Choroid plexus epithelial cell (primary cell): ENCODE measurements around the gene GATD1.

Experiments
- DNase-seq: peaks from one replicate; pipeline ENCODE4 v3.0.0-alpha.2; 2010; ENCODE audit warnings: low read depth
- H3K4me3 ChIP-seq: 2 replicates; pipeline ENCODE4 v1.5.1; 2011; ENCODE audit warnings: low read depth, mild to moderate bottlenecking, control low read depth, low read length, moderate library complexity
- TF ChIP-seq, protein P1 (sequence below): conservative IDR thresholded peaks from 2 replicates; pipeline ENCODE4 v1.5.1; 2011; ENCODE audit warnings: low read depth, mild to moderate bottlenecking, control low read depth, inconsistent platforms, low read length, moderate library complexity

The GATD1 gene

DNA sequence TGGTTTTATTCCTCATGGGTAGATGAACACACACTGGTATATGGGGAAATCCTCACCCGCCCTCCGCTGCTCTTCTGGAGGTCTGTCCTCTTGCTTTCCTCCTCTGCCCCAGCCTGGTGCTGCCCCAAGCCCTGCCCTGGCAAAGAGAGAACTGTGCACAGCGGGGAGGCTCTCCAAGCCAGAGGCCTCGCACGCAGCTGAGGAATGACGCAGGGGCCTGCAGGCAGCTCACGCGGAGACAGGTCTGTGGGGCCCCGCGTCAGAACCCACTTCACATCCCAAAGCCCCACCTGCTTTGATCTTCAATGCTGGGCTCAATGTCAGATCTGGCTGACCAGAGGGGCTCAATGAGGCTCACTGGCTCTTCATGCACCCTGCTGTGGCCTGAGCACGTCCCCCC is 10.0 kb downstream of the GATD1 start:
- no peak overlapping the region for H3K4me3 ChIP-seq
- TF ChIP-seq, protein P1, sequence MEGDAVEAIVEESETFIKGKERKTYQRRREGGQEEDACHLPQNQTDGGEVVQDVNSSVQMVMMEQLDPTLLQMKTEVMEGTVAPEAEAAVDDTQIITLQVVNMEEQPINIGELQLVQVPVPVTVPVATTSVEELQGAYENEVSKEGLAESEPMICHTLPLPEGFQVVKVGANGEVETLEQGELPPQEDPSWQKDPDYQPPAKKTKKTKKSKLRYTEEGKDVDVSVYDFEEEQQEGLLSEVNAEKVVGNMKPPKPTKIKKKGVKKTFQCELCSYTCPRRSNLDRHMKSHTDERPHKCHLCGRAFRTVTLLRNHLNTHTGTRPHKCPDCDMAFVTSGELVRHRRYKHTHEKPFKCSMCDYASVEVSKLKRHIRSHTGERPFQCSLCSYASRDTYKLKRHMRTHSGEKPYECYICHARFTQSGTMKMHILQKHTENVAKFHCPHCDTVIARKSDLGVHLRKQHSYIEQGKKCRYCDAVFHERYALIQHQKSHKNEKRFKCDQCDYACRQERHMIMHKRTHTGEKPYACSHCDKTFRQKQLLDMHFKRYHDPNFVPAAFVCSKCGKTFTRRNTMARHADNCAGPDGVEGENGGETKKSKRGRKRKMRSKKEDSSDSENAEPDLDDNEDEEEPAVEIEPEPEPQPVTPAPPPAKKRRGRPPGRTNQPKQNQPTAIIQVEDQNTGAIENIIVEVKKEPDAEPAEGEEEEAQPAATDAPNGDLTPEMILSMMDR: no peak
- DNase-seq: no peak

DNA sequence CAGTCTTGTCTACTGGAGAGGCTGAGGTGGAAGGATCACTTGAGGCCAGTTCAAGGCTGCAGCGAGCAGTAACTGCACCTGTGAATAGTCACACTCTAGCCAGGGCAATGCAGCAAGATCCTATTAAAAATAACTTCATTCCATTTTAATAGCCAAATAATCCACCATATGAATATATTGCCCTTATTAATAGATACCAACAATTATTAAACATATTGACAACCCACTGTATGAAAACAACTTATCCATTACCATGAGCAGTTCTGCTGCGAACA is 10.4 kb downstream of the GATD1 start:
- TF ChIP-seq, protein P1: no peak
- no peak overlapping the region for H3K4me3 ChIP-seq
- DNase-seq: no peak

DNA sequence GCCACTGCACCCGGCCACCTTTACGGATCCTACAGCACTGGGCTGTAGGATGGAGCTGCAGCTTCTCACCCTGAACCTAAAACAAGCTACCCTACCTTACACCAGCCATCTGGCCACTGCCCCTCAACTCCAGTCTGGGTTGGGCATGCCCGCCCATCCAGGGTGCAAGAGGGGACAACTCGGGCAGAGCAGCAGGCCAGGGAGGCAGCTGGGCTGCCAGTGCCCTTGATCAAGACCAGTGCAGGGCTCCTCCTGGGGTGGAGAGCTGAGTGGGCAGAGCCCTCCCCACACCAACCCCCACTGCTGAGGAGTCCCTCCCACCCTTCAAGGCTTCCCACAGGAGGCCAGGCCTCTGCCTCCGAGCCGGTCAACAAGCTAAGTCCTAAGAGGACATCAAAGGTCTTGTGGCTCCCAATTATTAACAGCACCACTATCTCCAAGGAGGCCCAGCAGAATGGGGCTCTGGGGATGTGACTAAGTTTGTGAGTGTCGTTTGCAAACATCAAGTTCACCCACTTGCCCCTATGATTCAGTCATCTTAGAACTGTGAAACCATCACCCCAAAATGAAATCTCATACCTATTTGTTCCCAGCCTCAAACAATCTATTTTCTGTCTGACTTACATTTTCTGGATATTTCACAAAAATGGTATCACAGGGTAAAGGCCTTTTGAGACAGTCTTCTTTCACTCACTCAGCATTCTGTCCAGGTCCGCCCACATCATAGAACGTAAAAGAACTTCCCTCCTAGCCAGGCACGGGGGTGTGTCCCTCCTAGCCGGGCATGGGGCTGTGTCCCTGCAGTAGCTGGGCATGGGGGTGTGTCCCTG is 11.0 kb downstream of the GATD1 start:
- TF ChIP-seq, protein P1: no peak
- DNase-seq: no peak
- no peak overlapping the region for H3K4me3 ChIP-seq

DNA sequence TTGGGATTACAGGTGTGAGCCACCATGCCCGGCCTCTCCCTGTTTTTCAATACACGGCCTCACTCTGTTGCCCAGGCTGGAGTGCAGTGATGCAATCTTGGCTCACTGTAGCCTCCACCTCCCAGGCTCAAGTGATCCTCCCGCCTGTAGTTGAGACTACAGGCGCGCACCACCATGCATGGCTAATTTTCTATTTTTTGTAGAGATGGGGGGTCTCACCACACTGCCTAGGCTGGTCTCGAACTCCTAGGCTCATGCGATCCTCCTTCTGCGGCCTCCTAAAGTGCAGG is 11.5 kb downstream of the GATD1 start:
- DNase-seq: no peak
- TF ChIP-seq, protein P1: no peak
- no peak overlapping the region for H3K4me3 ChIP-seq

DNA sequence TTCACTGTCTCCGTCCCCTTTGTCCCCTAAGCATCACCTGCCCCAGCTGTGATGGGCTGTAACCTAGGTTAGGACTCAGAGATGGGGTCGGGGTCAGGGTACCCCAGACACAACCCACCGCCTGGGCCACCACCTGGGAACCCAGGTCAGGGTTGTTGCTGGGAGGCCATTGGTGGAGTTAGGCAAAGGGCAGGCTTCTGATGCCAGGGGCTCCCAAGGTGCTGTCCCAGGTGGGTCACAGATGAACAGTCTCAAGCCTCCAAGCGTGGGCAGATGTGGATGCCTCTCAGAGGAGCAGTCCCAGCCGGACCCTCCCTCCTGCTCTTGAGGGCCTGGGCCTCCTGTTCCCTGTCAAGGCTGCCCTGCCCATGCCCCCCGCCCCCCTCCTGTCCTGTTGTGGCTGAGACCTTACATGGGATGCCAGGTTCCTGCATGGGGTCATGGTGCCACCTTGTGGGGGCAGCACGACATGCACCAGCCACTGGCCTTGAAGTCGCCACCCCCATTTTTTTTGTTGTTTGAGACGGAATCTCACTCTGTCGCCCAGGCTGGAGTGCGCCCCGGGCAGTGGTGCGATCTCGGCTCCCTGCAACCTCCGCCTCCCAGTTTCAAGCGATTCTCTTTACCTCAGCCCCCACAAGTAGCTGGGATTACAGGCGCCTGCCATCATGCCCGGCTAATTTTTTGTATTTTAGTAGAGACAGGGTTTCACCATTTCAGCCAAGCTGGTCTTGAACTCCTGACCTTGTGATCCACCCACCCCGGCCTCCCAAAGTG is 12.1 kb downstream of the GATD1 start:
- H3K4me3 ChIP-seq: no peak overlapping the region
- peak; percentile 43 for DNase-seq
- TF ChIP-seq, protein P1: peak; percentile 45

DNA sequence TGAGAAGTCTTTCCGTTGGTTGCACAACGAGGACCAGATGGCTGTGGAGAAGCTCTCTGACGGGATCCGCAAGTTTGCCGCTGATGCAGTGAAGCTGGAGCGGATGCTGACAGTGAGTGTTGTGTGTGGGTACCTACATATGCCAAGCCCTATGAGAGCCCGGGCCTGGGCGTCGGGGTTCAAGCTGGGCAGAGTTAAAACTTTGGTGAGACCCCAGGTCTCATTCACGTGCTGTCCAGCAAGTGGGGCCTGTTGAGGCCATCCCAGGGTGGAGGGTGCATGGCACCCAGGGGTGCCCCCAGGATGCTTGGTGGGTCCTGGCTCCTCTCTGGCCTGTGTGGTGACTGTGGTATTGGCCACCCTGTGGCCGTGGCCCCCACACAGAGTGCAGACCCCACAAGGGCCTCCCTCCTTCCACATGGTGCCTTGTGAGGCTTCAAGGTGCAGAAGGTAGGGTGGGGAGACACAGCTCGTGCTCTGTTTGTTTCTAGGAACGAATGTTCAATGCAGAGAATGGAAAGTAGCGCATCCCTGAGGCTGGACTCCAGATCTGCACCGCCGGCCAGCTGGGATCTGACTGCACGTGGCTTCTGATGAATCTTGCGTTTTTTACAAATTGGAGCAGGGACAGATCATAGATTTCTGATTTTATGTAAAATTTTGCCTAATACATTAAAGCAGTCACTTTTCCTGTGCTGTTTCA is 12.8 kb downstream of the GATD1 start:
- TF ChIP-seq, protein P1: no peak
- DNase-seq: no peak
- no peak overlapping the region for H3K4me3 ChIP-seq
